Activated naive CD8-positive, alpha-beta T cell treated with anti-CD3 and anti-CD28 coated beads, Interleukin-2, amount 50 U/mL, for 16 hours (primary cell): ENCODE data around the gene FIGN.

Source experiments
- DNase-seq: peaks from one replicate; pipeline ENCODE4 v3.0.0-alpha.2; 2020; ENCODE audit warnings: low read depth, low spot score

FIGN gene

GRCh38 chr2:163709270-163709669 is 26.5 kb downstream of the FIGN start:
- no peak for DNase-seq

GRCh38 chr2:163708265-163708664 is 27.5 kb downstream of the FIGN start:
- DNase-seq = no peak

- no peak for DNase-seq
These were observed 32.4 kb downstream of the FIGN start for GRCh38 chr2:163703386-163703785.

- DNase-seq = no peak
These were observed 34.2 kb downstream of the FIGN start for GRCh38 chr2:163701399-163702195.

- DNase-seq = no peak
These were observed 37.0 kb downstream of the FIGN start for GRCh38 chr2:163698857-163699256.

GRCh38 chr2:163697846-163698637 is 37.8 kb downstream of the FIGN start:
- DNase-seq = no peak

GRCh38 chr2:163697429-163697828 is 38.4 kb downstream of the FIGN start:
- DNase-seq = no peak

GRCh38 chr2:163693484-163693883 is 42.3 kb downstream of the FIGN start:
- no peak for DNase-seq

- DNase-seq = no peak
These were observed 43.0 kb downstream of the FIGN start for GRCh38 chr2:163692611-163693482.

- DNase-seq = no peak
These were observed 43.7 kb downstream of the FIGN start for GRCh38 chr2:163692081-163692480.

GRCh38 chr2:163690896-163691295 is 44.9 kb downstream of the FIGN start:
- DNase-seq = no peak

- DNase-seq = no peak
These were observed 48.6 kb downstream of the FIGN start for GRCh38 chr2:163687217-163687616.

GRCh38 chr2:163686289-163686688 is 49.5 kb downstream of the FIGN start:
- DNase-seq = no peak

GRCh38 chr2:163682695-163683094 is 53.1 kb downstream of the FIGN start:
- no peak for DNase-seq

- no peak for DNase-seq
These were observed 54.1 kb downstream of the FIGN start for GRCh38 chr2:163681745-163682144.

GRCh38 chr2:163675388-163675787 is 60.4 kb downstream of the FIGN start:
- no peak for DNase-seq

- DNase-seq = no peak
These were observed 62.3 kb downstream of the FIGN start for GRCh38 chr2:163673522-163673921.

- DNase-seq = no peak
These were observed 64.9 kb downstream of the FIGN start for GRCh38 chr2:163670929-163671328.

- DNase-seq = no peak
These were observed 66.3 kb downstream of the FIGN start for GRCh38 chr2:163669506-163669905.

GRCh38 chr2:163667064-163667887 is 68.5 kb downstream of the FIGN start:
- no peak for DNase-seq

GRCh38 chr2:163665817-163666216 is 70.0 kb downstream of the FIGN start:
- DNase-seq = no peak
